GM12878 (cell line): Measurements from ENCODE around the gene SLC9A8. TPM values are rescaled to one million over a fixed set of nuclear protein-coding genes. Genes with fewer than 3 reads are reported as not detected.

Source experiments
- ATAC-seq: fragments of 200-7000 bp; cut with Tn5 transposase; 3 replicates; pipeline ENCODE4 v1.9.1; 2020; ENCODE audit warnings: mild to moderate bottlenecking, moderate library complexity
- BruUV-seq: library from RNA; stranded (reverse); fragments of 400-500 nt; replicated peaks from 2 replicates; lab custom pipeline; 2021; lab: Mats Ljungman, UMichigan
- CTCF ChIA-PET: fragments of 300-600 bp; sonication (Branson Sonifier 250); formaldehyde crosslinking; extraction: SDS; loops from one replicate; lab custom pipeline; 2021; ENCODE audit warnings: inconsistent platforms; lab: Yijun Ruan, JAX
- POLR2A ChIA-PET: fragments of 350-600 bp; formaldehyde crosslinking; extraction: SDS; loops from one replicate; lab custom pipeline; 2021; ENCODE audit warnings: inconsistent platforms; lab: Charles Lee
- RAD21 ChIA-PET: fragments of 300-600 bp; sonication (Branson Sonifier 250); formaldehyde crosslinking; loops from one replicate; lab custom pipeline; 2023; ENCODE audit warnings: antibody characterized with exemption; ENCODE audit not compliant: unreplicated experiment; lab: Charles Lee
- SMC1A ChIA-PET: fragments of 300-600 bp; sonication (Branson Sonifier 250); formaldehyde crosslinking; loops from one replicate; lab custom pipeline; 2023; ENCODE audit not compliant: unreplicated experiment, uncharacterized antibody; lab: Charles Lee
- DNase-seq: peaks from one replicate; pipeline ENCODE4 v3.0.0-alpha.2; 2011; ENCODE audit warnings: low read depth, low spot score
- FAIRE-seq: peaks from 3 replicates; lab custom pipeline; 2011; peaks lifted over from hg19 to GRCh38; lab: Jason Lieb, UNC
- H2AFZ ChIP-seq: 2 replicates; pipeline ENCODE4 v1.6.0; 2011; ENCODE audit warnings: low read depth, low read length, control low read depth; ENCODE audit not compliant: control insufficient read depth
- H3K27ac ChIP-seq: 2 replicates; pipeline ENCODE4 v1.5.1; 2011; ENCODE audit warnings: control low read depth; ENCODE audit not compliant: control insufficient read depth, insufficient read depth
- H3K27me3 ChIP-seq, 2 experiments: replicated peaks in 1 of 2; 2 replicates each; pipeline versions ENCODE4 v1.6.0 to v1.6.1; 2011; ENCODE audit warnings: low read length in 1 of 2; ENCODE audit not compliant: control insufficient read depth in 2 of 2, insufficient read depth in 2 of 2
- H3K36me3 ChIP-seq, 2 experiments: 2 replicates each; pipeline ENCODE4 v1.5.1; 2011; ENCODE audit warnings: low read length in 1 of 2; ENCODE audit not compliant: control insufficient read depth in 2 of 2, insufficient read depth in 2 of 2
- H3K4me1 ChIP-seq: 2 replicates; pipeline ENCODE4 v1.6.1; 2011; ENCODE audit warnings: mild to moderate bottlenecking, low read length, moderate library complexity, mixed read lengths; ENCODE audit not compliant: control insufficient read depth, insufficient read depth
- H3K4me2 ChIP-seq: 2 replicates; pipeline ENCODE4 v1.6.0; 2011; ENCODE audit warnings: control low read depth; ENCODE audit not compliant: control insufficient read depth, insufficient read depth
- H3K4me3 ChIP-seq: fragments of 200-600 bp; sonication (generic); 2 replicates; pipeline ENCODE4 v1.5.1; 2016
- H3K79me2 ChIP-seq: 2 replicates; pipeline ENCODE4 v1.6.0; 2011; ENCODE audit warnings: low read length; ENCODE audit not compliant: control insufficient read depth, insufficient read depth
- H3K9ac ChIP-seq: 2 replicates; pipeline ENCODE4 v1.8.0; 2011; ENCODE audit warnings: low read length, control low read depth, mixed read lengths; ENCODE audit not compliant: control insufficient read depth, insufficient read depth
- H3K9me3 ChIP-seq: replicated peaks from 3 replicates; pipeline ENCODE4 v1.5.1; 2011; ENCODE audit warnings: mild to moderate bottlenecking, low read length; ENCODE audit not compliant: control insufficient read depth, insufficient read depth
- H4K20me1 ChIP-seq: 2 replicates; pipeline ENCODE4 v1.6.0; 2011; ENCODE audit not compliant: control insufficient read depth, insufficient read depth
- BCL3 ChIP-seq: IDR thresholded peaks from 2 replicates; pipeline ENCODE4 v1.6.1; 2011; ENCODE audit warnings: borderline replicate concordance, low read depth, mild to moderate bottlenecking, moderate library complexity, low read length; ENCODE audit not compliant: insufficient read depth, poor library complexity, severe bottlenecking
- CREB1 ChIP-seq: IDR thresholded peaks from 2 replicates; pipeline ENCODE4 v1.6.1; 2012; ENCODE audit warnings: low read depth, mild to moderate bottlenecking, inconsistent platforms
- E2F8 ChIP-seq: fragments of 450-650 bp; IDR thresholded peaks from 2 replicates; pipeline ENCODE4 v1.6.1; 2018; ENCODE audit warnings: mild to moderate bottlenecking, low read depth, moderate library complexity; ENCODE audit not compliant: partially characterized antibody
- FOS ChIP-seq: IDR thresholded peaks from 3 replicates; pipeline ENCODE4 v1.6.1; 2011; ENCODE audit warnings: borderline replicate concordance; ENCODE audit not compliant: insufficient read length; ENCODE audit errors: extremely low read depth
- HSF1 ChIP-seq: fragments of 150-350 bp; IDR thresholded peaks from 2 replicates; pipeline ENCODE4 v1.6.1; 2014; ENCODE audit warnings: mild to moderate bottlenecking, low read depth, low read length
- MYC ChIP-seq: IDR thresholded peaks from 2 replicates; pipeline ENCODE4 v1.6.1; 2011; ENCODE audit warnings: mild to moderate bottlenecking, low read length, moderate library complexity, inconsistent platforms; ENCODE audit not compliant: insufficient read depth, insufficient replicate concordance, insufficient read length, severe bottlenecking
- NFIC ChIP-seq: IDR thresholded peaks from 2 replicates; pipeline ENCODE4 v1.6.1; 2012; ENCODE audit warnings: low read depth, mild to moderate bottlenecking, inconsistent platforms, low read length, moderate library complexity
- PRDM15 ChIP-seq: fragments of 450-650 bp; formaldehyde crosslinking; IDR thresholded peaks from 2 replicates; pipeline ENCODE4 v1.4.0; 2020; ENCODE audit warnings: mild to moderate bottlenecking, moderate library complexity
- WGBS: methylation state at CpG from one replicate; pipeline ENCODE4 v1.1.6; 2016; ENCODE audit warnings: low lambda C conversion rate; ENCODE audit not compliant: insufficient replicate concordance, insufficient coverage; ENCODE audit errors: missing lambda C conversion rate; 5-methylcytosine and 5-hydroxymethylcytosine counted together
- in situ Hi-C: fragments of 300-500 bp; cut with MboI; formaldehyde crosslinking; loops from 9 replicates; pipeline ENCODE4 v1.14.3; 2018; ENCODE audit warnings: mixed read lengths
- intact Hi-C: fragments of 100-400 bp; cut with micrococcal nuclease; formaldehyde crosslinking; loops from one replicate; pipeline ENCODE4 v1.14.2; 2022; ENCODE audit not compliant: unreplicated experiment
- polyA plus RNA-seq, 11 experiments: library from polyadenylated mRNA; depleted of rRNA in 4 of 11; unstranded in 6 of 11; stranded (reverse) in 5 of 11; fragments of >200 nt; fragmentation: Nextera tagmentation in 4 of 11; fragmentation: Illumina TruSeq in 1 of 11; extraction: Ambion mirVana in 4 of 11; extraction: Trizol in 1 of 11; gene quantifications; 1 replicate in 1 of 11; 2 replicates in 10 of 11; pipeline versions ENCODE4 v1.2.1 to v1.2.3, GENCODE V29; 2011 to 2016; ENCODE audit warnings: inconsistent platforms in 2 of 11, missing spikeins in 2 of 11, low read depth in 1 of 11
- total RNA-seq, 4 experiments: library from RNA; depleted of rRNA in 3 of 4; stranded (reverse); fragments of >200 nt in 3 of 4; fragmentation: Illumina TruSeq in 1 of 4; extraction: Trizol in 1 of 4; gene quantifications; 2 replicates each; pipeline versions ENCODE4 v1.2.1 to v1.2.3, GENCODE V29; 2013 to 2021

SLC9A8 gene
- total and polyA plus RNA-seq, 10 of the 15 experiments (the other 5 are each of a cell fraction or from before 2014, with no cell fraction given): 0.40 to 15.5 (median 6.5) TPM

GRCh38 chr20:49824206-49824605 is 11.6 kb downstream of the SLC9A8 start:
- in situ Hi-C loops (no loop called here), intact Hi-C loops (loop anchor here (5.0 kb wide), 1 partner anchor 212 kb away; no protein-coding TSS in a partner anchor)
- Histone ChIP-seq H3K27ac (peak overlapping the region; percentile 27; the same call in 1 of the 2 replicates), H2AFZ (no peak overlapping the region), H3K36me3 (peaks cover 0 to 15% of the 10 kb centered on the region in 2 experiments; a peak in 3 of 4 replicates), H3K4me3 (no peak overlapping the region), H3K9me3 (no peaks in the 10 kb centered on the region; the same call in 2 of the 3 replicates), H3K9ac (no peak overlapping the region), H3K4me1 (peaks cover 22% of the 10 kb centered on the region), H4K20me1 (no peaks in the 10 kb centered on the region), H3K4me2 (no peak overlapping the region), H3K27me3 (no peaks in the 10 kb centered on the region), H3K79me2 (peaks cover 1% of the 10 kb centered on the region)
- POLR2A ChIA-PET: interaction anchor here (1.2 to 2.0 kb wide), 5 partner anchors 11 to 194 kb away, joined by 3 to 8 read pairs (median 3); partner anchors contain the start of gene SLC9A8
- TF ChIP-seq BCL3 (no peak), MYC (no peak), CREB1 (no peak), E2F8 (no peak), NFIC (no peak), HSF1 (no peak), FOS (no peak), PRDM15 (CRISPR knock-in tag) (no peak)
- CTCF ChIA-PET: interaction anchor here (0.8 to 8.4 kb wide), 11 partner anchors 10 to 283 kb away, joined by 3 to 84 read pairs (median 5); partner anchors contain the start of gene SLC9A8
- no peak for DNase-seq
- no peak for FAIRE-seq
- no TSS peak for BruUV-seq
- SMC1A ChIA-PET: interaction anchor here (0.6 to 3.9 kb wide), 20 partner anchors 8 to 334 kb away, joined by 3 to 21 read pairs (median 4); partner anchors contain the start of gene SLC9A8
- 16% methylated on average over 2 of the region's 2 CpGs for WGBS
- no peak for ATAC-seq
- RAD21 ChIA-PET: interaction anchor here (0.7 to 3.4 kb wide), 15 partner anchors 9 to 213 kb away, joined by 3 to 18 read pairs (median 4); partner anchors contain the start of gene SLC9A8
